ENCODE data around the gene BDH1.

DNA sequence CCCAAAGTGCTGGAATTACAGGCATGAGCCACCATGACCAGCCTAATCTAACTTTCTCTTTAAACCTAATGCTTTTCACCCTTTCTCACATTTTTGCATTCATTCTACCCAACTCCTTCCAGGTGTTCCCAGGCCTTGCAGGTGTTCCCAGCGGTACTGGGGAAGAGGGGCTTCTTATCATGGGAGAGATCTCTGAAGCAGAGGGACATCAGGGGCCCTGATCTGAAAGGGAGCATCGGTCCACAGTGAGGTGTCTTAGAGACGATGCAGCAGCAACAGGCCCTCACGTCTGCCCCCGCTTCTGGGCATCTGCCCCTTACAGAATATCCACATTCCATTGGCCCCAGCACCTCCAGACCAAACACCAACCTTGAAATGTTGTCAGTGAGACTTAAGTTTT is 29.0 kb upstream of the BDH1 start:
- TF ChIP-seq, protein P1, sequence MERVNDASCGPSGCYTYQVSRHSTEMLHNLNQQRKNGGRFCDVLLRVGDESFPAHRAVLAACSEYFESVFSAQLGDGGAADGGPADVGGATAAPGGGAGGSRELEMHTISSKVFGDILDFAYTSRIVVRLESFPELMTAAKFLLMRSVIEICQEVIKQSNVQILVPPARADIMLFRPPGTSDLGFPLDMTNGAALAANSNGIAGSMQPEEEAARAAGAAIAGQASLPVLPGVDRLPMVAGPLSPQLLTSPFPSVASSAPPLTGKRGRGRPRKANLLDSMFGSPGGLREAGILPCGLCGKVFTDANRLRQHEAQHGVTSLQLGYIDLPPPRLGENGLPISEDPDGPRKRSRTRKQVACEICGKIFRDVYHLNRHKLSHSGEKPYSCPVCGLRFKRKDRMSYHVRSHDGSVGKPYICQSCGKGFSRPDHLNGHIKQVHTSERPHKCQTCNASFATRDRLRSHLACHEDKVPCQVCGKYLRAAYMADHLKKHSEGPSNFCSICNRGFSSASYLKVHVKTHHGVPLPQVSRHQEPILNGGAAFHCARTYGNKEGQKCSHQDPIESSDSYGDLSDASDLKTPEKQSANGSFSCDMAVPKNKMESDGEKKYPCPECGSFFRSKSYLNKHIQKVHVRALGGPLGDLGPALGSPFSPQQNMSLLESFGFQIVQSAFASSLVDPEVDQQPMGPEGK (CRISPR knock-in tag; IDR thresholded peaks at IDR 0.05; ENCODE audit: borderline replicate concordance): no peak
- TF ChIP-seq ZC3H10 (CRISPR knock-in tag; IDR thresholded peaks at IDR 0.05) (no peak), ZFP3 (CRISPR knock-in tag; IDR thresholded peaks at IDR 0.05) (no peak), ZFP30 (CRISPR knock-in tag; IDR thresholded peaks at IDR 0.05) (no peak), BACH2 (CRISPR knock-in tag; IDR thresholded peaks at IDR 0.05; ENCODE audit: borderline replicate concordance) (no peak), RARB (CRISPR knock-in tag; IDR thresholded peaks at IDR 0.05) (no peak), ARNTL (CRISPR knock-in tag; IDR thresholded peaks at IDR 0.05; ENCODE audit: borderline replicate concordance, low read depth) (no peak), PPARA (CRISPR knock-in tag; IDR thresholded peaks at IDR 0.05; ENCODE audit: borderline replicate concordance) (no peak), SNAI2 (CRISPR knock-in tag; IDR thresholded peaks at IDR 0.05) (no peak), TOX (CRISPR knock-in tag; IDR thresholded peaks at IDR 0.05; ENCODE audit: borderline replicate concordance) (no peak), CSDC2 (CRISPR knock-in tag; IDR thresholded peaks at IDR 0.05) (no peak), ZNF70 (CRISPR knock-in tag; IDR thresholded peaks at IDR 0.05) (no peak)
- TF ChIP-seq, protein P2, sequence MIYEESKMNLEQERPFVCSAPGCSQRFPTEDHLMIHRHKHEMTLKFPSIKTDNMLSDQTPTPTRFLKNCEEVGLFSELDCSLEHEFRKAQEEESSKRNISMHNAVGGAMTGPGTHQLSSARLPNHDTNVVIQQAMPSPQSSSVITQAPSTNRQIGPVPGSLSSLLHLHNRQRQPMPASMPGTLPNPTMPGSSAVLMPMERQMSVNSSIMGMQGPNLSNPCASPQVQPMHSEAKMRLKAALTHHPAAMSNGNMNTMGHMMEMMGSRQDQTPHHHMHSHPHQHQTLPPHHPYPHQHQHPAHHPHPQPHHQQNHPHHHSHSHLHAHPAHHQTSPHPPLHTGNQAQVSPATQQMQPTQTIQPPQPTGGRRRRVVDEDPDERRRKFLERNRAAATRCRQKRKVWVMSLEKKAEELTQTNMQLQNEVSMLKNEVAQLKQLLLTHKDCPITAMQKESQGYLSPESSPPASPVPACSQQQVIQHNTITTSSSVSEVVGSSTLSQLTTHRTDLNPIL (CRISPR knock-in tag; IDR thresholded peaks at IDR 0.05; ENCODE audit: low read depth): no peak
- TF ChIP-seq, protein P3, sequence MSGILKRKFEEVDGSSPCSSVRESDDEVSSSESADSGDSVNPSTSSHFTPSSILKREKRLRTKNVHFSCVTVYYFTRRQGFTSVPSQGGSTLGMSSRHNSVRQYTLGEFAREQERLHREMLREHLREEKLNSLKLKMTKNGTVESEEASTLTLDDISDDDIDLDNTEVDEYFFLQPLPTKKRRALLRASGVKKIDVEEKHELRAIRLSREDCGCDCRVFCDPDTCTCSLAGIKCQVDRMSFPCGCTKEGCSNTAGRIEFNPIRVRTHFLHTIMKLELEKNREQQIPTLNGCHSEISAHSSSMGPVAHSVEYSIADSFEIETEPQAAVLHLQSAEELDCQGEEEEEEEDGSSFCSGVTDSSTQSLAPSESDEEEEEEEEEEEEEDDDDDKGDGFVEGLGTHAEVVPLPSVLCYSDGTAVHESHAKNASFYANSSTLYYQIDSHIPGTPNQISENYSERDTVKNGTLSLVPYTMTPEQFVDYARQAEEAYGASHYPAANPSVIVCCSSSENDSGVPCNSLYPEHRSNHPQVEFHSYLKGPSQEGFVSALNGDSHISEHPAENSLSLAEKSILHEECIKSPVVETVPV (CRISPR knock-in tag; IDR thresholded peaks at IDR 0.05): no peak
